Type B pancreatic cell (in vitro differentiated cells): ENCODE data around the gene GMEB2. TPM values are rescaled to one million over a fixed set of nuclear protein-coding genes. Genes with fewer than 3 reads are reported as not detected.

Experiments used
- DNase-seq: peaks from one replicate; pipeline ENCODE4 v3.0.0; 2021; ENCODE audit warnings: mixed read lengths; ENCODE audit not compliant: unreplicated experiment; ENCODE audit errors: extremely low spot score
- H3K27ac Mint-ChIP-seq: 2 replicates; pipeline ENCODE4 v1.8.0; 2021; ENCODE audit warnings: mild to moderate bottlenecking, mixed read lengths
- H3K27me3 Mint-ChIP-seq: 2 replicates; pipeline ENCODE4 v1.8.0; 2021; ENCODE audit warnings: mixed read lengths
- H3K36me3 Mint-ChIP-seq: 2 replicates; pipeline ENCODE4 v1.8.0; 2021; ENCODE audit warnings: mixed read lengths
- H3K4me1 Mint-ChIP-seq: one replicate; pipeline ENCODE4 v1.8.0; 2021; ENCODE audit warnings: mixed read lengths; ENCODE audit not compliant: unreplicated experiment
- H3K4me3 Mint-ChIP-seq: 2 replicates; pipeline ENCODE4 v1.8.0; 2021; ENCODE audit warnings: mild to moderate bottlenecking, mixed read lengths
- H3K9me3 Mint-ChIP-seq: 2 replicates; pipeline ENCODE4 v1.8.0; 2021; ENCODE audit warnings: mixed read lengths
- total RNA-seq: library from RNA; stranded (reverse); gene quantifications from 2 replicates; pipeline ENCODE4 v1.2.1, GENCODE V29; 2021; ENCODE audit warnings: low replicate concordance
- TF ChIP-seq, protein P1 (sequence below): fragments of 200-600 bp; sonication (generic); conservative IDR thresholded peaks from 2 replicates; pipeline ENCODE4 v1.5.0; 2021; ENCODE audit warnings: antibody characterized with exemption, mild to moderate bottlenecking

Gene GMEB2
- total RNA-seq, 1 donor from 2014 or later: 13.9 TPM

DNA sequence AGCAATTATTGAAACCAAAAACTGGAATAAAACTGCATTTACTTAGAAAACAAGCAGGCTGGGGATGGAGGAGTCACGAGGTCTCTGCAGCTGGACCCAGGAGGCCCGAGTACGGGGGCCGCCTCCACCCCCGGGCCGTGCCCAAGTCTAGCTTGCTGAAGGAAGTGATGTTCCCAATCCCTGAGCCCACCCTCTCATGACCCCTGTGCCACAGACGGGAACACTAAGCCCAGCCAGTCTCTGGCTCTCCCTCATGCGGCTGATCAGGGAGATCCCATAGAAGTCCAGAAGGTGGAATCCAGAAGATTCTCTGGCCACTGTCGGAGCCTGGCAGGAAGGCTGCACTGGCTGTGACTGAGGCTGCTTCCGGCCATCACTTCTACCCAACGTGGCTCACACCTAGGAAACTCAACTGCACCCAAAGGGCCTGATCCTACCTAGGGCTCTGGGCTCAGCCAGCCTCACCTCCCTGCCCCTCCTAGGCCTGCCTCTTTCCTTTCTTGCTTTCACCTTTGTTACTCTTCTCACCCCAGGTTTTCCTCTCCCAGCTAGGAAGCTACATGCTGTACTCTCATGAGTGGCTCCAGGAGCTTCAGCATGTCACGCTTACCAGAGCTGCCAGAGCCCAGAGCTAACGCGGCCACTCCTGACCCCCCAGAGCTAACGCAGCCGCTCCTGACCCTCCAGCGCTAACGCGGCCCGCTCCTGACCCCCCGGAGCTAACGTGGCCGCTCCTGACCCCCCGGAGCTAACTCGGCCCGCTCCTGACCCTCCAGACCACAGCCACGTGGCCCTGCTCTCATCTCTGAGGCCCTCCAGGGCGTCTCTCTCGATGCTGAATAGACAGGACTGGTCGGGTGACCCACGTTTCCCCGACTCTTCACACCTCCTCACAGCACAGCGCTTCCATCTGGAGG is 28.2 kb downstream of the GMEB2 start:
- TF ChIP-seq, protein P1, sequence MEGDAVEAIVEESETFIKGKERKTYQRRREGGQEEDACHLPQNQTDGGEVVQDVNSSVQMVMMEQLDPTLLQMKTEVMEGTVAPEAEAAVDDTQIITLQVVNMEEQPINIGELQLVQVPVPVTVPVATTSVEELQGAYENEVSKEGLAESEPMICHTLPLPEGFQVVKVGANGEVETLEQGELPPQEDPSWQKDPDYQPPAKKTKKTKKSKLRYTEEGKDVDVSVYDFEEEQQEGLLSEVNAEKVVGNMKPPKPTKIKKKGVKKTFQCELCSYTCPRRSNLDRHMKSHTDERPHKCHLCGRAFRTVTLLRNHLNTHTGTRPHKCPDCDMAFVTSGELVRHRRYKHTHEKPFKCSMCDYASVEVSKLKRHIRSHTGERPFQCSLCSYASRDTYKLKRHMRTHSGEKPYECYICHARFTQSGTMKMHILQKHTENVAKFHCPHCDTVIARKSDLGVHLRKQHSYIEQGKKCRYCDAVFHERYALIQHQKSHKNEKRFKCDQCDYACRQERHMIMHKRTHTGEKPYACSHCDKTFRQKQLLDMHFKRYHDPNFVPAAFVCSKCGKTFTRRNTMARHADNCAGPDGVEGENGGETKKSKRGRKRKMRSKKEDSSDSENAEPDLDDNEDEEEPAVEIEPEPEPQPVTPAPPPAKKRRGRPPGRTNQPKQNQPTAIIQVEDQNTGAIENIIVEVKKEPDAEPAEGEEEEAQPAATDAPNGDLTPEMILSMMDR: no peak
- H3K36me3 Mint-ChIP-seq: peaks cover 12% of the 10 kb centered on the region
- no peaks in the 10 kb centered on the region for H3K4me1 Mint-ChIP-seq
- no peaks in the 10 kb centered on the region for H3K9me3 Mint-ChIP-seq
- H3K27me3 Mint-ChIP-seq: no peaks in the 10 kb centered on the region
- no peak overlapping the region for H3K4me3 Mint-ChIP-seq
- no peak overlapping the region for H3K27ac Mint-ChIP-seq
- no peak for DNase-seq

DNA sequence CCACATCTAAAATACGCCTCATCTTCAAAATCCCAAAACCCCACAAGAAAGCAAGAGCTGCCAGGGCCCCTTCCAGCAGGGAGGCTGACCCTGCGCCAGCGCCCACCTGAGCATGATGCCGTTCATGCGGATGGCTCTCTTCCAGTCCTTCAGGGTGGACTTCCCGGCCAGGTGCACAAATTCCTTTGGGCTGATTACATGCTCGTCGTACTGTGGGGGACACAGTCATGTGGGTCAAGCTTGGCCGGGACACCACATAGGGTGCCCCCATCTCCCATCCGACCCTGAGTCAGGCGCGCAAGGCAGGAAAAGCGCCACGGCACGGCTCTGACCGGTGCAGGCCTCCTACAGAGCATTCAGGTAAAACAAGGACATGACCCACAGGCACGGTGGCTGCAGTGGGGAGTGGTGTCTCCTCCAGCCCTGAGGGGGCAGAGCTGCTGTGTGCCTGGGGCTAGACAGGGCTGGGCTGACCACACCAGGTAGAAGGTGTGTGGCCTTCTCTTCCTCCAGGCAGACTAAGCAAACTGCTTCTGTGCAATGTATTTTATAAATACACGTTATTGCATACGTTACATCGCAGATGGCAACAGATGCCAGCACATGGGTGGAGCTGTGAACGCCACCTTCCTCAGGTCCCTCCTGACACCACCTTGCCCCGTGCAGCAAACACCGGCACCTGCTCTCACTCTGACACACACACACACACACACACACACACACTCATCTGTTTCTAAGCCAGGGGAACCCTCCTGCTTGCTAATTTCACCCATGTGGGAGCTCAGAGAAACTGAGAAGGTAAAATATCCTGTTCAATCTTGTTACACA is 29.0 kb downstream of the GMEB2 start:
- Mint-ChIP-seq H3K27me3 (no peaks in the 10 kb centered on the region), H3K4me3 (no peak overlapping the region), H3K4me1 (no peaks in the 10 kb centered on the region), H3K9me3 (no peaks in the 10 kb centered on the region), H3K27ac (no peak overlapping the region), H3K36me3 (peaks cover 13% of the 10 kb centered on the region)
- DNase-seq: no peak
- TF ChIP-seq, protein P1: no peak

DNA sequence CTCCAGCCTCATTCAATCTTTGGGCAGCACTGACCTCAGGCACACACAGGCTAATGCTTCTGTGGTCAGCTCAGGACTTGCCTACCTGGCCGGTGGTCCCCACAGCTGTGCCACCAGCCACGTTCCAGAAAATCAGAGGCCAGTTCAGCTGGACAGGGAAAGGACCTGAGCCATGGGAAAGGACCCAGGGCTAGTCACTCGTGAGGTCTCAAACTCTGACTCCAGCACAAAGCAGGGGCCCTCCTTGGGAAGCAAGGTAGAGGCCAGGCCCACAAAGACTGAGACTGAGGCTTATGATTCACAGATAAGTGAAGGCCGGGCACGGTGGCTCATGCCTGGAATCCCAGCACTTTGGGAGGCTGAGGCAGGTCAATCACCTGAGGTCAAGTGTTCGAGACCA is 30.5 kb downstream of the GMEB2 start:
- Mint-ChIP-seq H3K9me3 (no peaks in the 10 kb centered on the region), H3K36me3 (peaks cover 11% of the 10 kb centered on the region), H3K27me3 (no peaks in the 10 kb centered on the region), H3K27ac (no peak overlapping the region), H3K4me1 (no peaks in the 10 kb centered on the region), H3K4me3 (no peak overlapping the region)
- TF ChIP-seq, protein P1: no peak
- no peak for DNase-seq

DNA sequence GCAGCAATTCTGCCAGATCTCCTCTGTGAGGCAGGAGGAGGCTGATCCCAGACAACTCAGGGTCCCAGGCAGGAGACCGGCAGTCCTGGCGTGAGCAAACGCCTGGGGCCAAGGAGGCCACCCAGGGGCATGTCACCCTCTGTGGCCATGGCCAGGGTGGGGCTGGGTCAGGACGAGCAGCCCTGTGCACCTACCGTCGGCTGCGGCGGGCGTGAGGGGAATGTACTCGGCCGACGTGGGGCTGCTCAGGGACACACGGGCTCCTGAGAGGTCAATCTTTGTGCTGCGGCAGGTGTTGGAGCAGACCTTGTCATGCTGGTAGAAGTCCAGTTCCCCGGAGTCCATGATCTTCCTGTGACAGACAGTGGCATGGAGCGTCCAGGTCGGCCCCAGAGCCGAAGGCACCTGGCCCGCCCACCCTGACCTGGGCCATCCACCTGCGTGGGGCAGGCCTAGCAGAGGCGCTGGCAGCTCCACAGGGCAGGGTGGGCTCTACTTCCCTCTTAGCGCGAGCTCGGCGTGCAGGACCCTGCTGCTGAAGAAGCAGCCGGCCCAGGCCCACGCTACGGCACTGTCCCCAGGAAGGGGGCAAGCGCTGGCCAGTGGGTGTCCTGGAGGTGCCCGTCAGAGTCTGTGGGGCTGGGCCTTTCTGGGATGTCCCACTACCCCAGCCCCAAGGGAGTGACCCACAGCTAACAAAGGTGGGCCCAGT is 31.3 kb downstream of the GMEB2 start:
- no peaks in the 10 kb centered on the region for H3K9me3 Mint-ChIP-seq
- H3K27ac Mint-ChIP-seq: no peak overlapping the region
- no peak overlapping the region for H3K4me3 Mint-ChIP-seq
- no peak for DNase-seq
- H3K27me3 Mint-ChIP-seq: no peaks in the 10 kb centered on the region
- peaks cover 8% of the 10 kb centered on the region for H3K36me3 Mint-ChIP-seq
- no peaks in the 10 kb centered on the region for H3K4me1 Mint-ChIP-seq
- TF ChIP-seq, protein P1: no peak

DNA sequence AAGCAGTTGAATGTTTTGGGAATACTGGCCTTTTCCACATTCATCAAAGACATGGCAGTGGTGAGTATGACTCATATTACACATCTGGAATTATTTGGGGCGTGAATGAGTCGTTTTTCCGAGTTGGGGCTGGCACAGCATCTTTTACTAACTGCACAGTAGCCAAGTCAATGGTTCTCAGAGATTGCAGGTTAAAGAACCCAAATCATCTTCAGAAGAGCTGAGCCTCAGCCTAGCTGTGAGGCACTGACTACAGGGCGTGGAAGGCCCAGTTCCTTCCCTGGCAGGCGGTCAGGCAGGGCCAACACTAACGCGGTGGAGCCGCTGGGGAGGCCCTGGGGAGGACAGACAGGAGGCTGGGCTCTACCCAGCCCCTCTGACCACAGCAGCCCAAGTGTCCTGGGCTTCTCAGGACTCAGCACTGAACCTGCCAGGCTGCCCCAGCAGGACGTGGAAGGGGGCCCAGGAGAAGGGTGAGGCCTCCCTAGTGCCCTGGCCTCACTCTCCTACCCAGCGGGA is 32.8 kb downstream of the GMEB2 start:
- DNase-seq: no peak
- H3K27ac Mint-ChIP-seq: no peak overlapping the region
- no peak overlapping the region for H3K4me3 Mint-ChIP-seq
- TF ChIP-seq, protein P1: no peak
- no peaks in the 10 kb centered on the region for H3K27me3 Mint-ChIP-seq
- no peaks in the 10 kb centered on the region for H3K4me1 Mint-ChIP-seq
- H3K9me3 Mint-ChIP-seq: no peaks in the 10 kb centered on the region
- peaks cover 4% of the 10 kb centered on the region for H3K36me3 Mint-ChIP-seq
